H1 (cell line): ENCODE data around the gene RUNX1. TPM values are rescaled to one million over a fixed set of nuclear protein-coding genes. Genes with fewer than 3 reads are reported as not detected.

Experiments used
- KDM5A ChIP-seq: fragments of 200-600 bp; IDR thresholded peaks from 2 replicates; pipeline ENCODE4 v1.7.1; 2012; ENCODE audit warnings: mild to moderate bottlenecking, low read length, inconsistent platforms, mixed read lengths
- polyA plus RNA-seq, 7 experiments: library from polyadenylated mRNA; depleted of rRNA in 3 of 7; stranded (reverse) in 5 of 7; unstranded in 2 of 7; fragments of >200 nt in 5 of 7; fragments of 200-250 nt in 2 of 7; gene quantifications; 1 replicate in 5 of 7; 2 replicates in 1 of 7; 4 replicates in 1 of 7; pipeline versions ENCODE4 v1.2.1 to v1.2.3, GENCODE V29; 2011 to 2013; ENCODE audit warnings: missing spikeins in 2 of 7, mixed read lengths in 2 of 7
- total RNA-seq: library from RNA; stranded (reverse); fragmentation: NEBNext Ultra II Directional; extraction: Animal tissue kit (Norgen Biotek cat#: 25700); gene quantifications from 2 replicates; pipeline ENCODE4 v1.2.1, GENCODE V29; 2021

The RUNX1 gene
- total and polyA plus RNA-seq, 2 of the 8 experiments (the other 6 are each of a cell fraction or from before 2014, with no cell fraction given), result 0.20 to 0.60 TPM

- no peak for TF ChIP-seq KDM5A
These were observed 214.8 kb downstream of the RUNX1 start (continued) for GRCh38 chr21:34834290-34834689.
